AG09309 (cell line): Measurements from ENCODE around the gene NFKB1.

Experiments used
- DNase-seq: peaks from one replicate; pipeline ENCODE4 v3.0.0-alpha.2; 2010; ENCODE audit warnings: low read depth
- H3K4me3 ChIP-seq: 2 replicates; pipeline ENCODE4 v1.5.1; 2011; ENCODE audit warnings: mild to moderate bottlenecking, low read depth, low read length, moderate library complexity; ENCODE audit not compliant: control insufficient read depth
- TF ChIP-seq, protein P1 (sequence below): IDR thresholded peaks from 2 replicates; pipeline ENCODE4 v1.5.1; 2011; ENCODE audit warnings: mild to moderate bottlenecking, low read depth, low read length, inconsistent platforms; ENCODE audit not compliant: insufficient read depth, control insufficient read depth; ENCODE audit errors: missing control alignments

NFKB1 gene

DNA sequence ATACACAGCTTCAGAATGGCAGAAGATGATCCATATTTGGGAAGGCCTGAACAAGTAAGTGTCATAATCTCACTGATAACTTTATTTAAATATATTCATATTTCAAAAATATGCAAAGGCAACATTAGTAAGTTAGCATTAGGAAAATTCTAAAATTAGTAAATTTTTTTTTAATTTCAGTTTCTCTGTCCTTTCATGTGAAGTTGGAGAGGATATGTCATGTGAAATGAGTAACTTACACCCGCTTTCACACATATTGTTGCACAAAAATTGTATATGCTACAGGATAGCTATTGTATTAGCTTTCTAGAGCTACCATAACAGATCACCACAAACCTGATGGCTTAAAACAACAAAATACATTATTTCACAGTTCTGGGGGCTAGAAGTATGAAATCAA lies 24.3 kb downstream of the NFKB1 start:
- no peak for DNase-seq
- TF ChIP-seq, protein P1, sequence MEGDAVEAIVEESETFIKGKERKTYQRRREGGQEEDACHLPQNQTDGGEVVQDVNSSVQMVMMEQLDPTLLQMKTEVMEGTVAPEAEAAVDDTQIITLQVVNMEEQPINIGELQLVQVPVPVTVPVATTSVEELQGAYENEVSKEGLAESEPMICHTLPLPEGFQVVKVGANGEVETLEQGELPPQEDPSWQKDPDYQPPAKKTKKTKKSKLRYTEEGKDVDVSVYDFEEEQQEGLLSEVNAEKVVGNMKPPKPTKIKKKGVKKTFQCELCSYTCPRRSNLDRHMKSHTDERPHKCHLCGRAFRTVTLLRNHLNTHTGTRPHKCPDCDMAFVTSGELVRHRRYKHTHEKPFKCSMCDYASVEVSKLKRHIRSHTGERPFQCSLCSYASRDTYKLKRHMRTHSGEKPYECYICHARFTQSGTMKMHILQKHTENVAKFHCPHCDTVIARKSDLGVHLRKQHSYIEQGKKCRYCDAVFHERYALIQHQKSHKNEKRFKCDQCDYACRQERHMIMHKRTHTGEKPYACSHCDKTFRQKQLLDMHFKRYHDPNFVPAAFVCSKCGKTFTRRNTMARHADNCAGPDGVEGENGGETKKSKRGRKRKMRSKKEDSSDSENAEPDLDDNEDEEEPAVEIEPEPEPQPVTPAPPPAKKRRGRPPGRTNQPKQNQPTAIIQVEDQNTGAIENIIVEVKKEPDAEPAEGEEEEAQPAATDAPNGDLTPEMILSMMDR: no peak
- no peak overlapping the region for H3K4me3 ChIP-seq

DNA sequence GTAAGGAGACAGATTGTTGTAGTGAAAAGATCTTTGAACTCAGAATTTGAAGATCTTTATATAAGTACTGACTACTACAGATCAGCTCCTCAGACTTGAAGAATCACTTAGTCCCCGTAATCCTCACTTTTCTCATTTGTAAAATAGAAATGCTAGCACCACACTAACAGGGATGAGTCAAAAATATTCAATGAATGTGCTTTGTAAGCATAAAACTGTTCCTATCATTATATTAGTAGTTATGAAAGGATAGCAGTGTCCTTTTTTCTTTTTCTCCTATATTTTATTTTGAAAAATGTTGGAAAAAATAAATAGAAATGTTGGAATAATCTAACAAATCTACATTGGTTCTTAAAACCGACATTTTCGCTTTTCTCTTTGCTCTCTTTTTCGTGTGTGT lies 25.4 kb downstream of the NFKB1 start:
- TF ChIP-seq, protein P1: no peak
- DNase-seq: no peak

DNA sequence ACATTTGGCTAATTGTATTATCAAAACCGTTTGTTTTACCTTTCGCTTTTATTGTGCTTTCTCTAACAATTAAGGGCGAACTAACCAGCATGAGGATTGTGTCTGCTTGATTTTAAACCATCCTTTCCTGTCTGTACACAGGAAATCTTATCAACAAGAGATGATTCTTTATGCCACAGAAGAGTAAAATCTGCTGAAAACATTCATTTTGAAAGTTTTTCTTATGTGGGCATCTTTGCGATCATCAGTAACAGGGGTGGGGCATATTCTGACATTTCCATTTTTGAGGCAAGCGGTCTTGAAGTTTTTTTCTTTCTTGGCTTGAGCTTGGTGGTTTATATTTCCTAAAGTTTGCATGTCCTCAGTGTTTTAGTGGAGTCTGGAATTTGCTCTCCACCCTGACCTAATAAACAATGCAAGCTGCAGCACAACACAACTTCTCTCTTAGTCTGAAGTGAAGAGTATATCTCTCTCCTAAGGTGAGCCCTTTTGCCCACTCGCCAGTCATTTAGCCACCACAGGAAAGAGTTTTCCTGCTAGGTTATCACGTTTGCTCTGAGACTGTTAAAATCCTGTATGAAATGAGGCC lies 26.6 kb downstream of the NFKB1 start:
- no peak for DNase-seq
- TF ChIP-seq, protein P1: no peak
- H3K4me3 ChIP-seq: no peak overlapping the region

More for the DNA sequence above, 25.4 kb downstream of the NFKB1 start:
- no peak overlapping the region for H3K4me3 ChIP-seq

DNA sequence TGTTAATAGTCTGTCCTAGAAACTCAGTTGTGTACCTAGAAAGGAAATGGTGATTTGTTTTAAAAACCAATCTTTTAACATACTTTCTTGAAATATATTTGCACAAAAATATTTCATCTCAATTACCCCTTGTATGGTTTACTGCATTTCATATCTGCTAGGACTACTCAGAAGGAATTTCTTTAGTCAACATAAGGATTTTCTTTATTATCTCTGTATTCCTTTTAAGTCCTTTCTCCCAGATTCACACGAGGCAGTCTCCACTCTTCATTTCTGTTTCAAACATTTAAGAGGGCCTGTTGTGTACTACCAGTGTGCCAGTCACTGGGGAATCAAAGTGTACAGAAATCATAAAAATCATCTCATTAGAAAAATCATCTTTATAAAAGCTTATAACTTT lies 28.8 kb downstream of the NFKB1 start:
- H3K4me3 ChIP-seq: no peak overlapping the region
- TF ChIP-seq, protein P1: no peak
- DNase-seq: no peak

- DNase-seq: no peak
- H3K4me3 ChIP-seq: no peak overlapping the region
- TF ChIP-seq, protein P1: no peak
Measured at GRCh38 chr4:102530986-102531385, 29.8 kb downstream of the NFKB1 start.

- H3K4me3 ChIP-seq: no peak overlapping the region
- TF ChIP-seq, protein P1: no peak
- DNase-seq: no peak
Measured at GRCh38 chr4:102531462-102531861, 30.3 kb downstream of the NFKB1 start.

GRCh38 chr4:102533348-102533747 lies 32.2 kb downstream of the NFKB1 start:
- DNase-seq: no peak
- TF ChIP-seq, protein P1: no peak
- no peak overlapping the region for H3K4me3 ChIP-seq
